GM21825 (cell line): ENCODE measurements around the gene MARCHF4.

Experiments
- ATAC-seq: cut with Tn5 transposase; IDR thresholded peaks from one replicate; pipeline ENCODE4 v1.9.1; 2021; ENCODE audit warnings: mild to moderate bottlenecking, moderate library complexity; ENCODE audit not compliant: unreplicated experiment

MARCHF4 gene

DNA sequence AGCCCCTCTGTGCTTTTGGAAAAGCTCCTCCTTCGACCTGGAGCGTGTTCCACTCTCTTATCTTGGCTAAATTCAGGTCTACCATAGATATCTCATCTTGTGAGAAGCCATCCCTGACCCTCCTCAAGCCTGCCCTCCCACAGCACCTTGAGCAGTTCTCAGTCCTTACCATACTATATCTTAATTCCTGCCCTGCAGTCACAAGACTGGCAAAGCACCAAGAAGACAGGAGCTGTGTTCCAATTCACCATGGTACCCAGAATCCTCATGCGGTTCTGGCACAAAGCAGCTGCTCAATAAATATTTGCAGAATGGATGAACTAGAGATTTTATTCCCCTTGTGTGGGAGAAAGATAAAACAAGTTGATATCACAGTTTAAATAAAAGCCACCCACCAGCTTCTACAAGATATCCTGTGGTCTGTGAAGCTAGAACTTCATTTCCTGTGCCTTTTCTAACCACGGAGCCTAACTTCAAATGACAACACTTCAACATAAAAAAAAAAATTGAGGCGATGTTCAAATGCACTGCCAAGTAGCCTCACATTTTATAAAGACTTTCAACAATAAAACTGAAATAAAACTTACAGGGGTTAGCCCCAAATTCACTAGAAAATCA, 19.5 kb downstream of the MARCHF4 start:
- no peak for ATAC-seq

DNA sequence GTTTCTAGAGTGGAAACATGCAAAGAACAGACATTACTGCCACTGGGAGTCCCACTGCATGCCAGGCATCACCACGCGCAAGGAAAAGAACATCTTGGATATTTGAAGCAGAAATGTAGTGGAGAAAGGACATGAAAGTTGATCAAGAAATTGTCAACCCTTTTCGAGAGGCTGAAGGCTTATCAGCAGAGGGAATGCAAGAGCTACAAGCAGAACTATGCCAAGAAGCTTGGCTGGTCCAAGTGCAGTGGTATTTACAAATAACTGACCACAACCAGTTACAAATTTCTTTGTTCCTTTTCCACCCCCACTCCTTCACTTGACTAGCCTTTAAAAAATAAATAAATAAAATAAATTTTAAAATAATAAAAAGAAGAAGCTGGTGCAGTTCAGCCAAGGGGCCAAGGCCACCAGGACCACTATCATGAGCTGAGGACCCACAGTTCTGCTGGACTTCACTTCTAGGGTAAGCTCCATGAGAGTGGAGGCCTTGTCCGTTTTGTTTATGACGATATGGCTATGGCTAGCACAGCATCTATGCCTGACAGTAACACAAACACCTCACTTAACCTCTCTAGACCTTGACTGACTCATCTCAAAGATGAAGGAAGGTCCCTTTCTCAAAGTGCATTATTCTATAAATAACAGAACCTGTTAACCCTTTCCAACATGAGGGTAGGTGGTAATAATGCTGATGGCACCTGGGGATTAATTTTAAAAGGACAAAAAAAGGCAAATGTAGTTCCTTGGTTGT, 20.9 kb downstream of the MARCHF4 start:
- ATAC-seq: no peak

DNA sequence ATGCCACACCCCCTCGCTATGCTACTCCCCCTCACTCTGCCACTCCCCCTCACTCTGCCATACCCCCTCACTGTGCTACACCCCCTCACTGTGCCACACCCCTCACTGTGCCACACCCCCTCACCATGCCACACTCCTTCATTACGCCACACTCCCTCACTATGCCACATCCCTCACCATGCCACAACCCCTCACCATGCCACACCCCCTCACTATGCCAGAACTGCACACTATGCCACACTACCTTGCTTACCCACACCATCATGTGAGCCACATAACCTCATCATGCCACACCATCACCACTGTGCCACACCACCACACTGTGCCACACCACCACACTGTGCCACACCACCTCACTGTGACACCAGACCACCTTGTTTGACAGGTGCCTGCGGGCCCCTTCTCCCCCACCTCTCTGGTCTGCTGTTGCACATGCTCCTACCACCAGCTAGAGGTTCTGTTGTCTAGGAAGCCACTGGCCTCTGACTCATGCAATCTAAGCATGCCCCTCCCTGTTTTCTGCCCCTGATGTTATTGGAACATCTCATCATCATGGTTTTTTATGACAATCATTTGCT, 22.0 kb downstream of the MARCHF4 start:
- no peak for ATAC-seq

DNA sequence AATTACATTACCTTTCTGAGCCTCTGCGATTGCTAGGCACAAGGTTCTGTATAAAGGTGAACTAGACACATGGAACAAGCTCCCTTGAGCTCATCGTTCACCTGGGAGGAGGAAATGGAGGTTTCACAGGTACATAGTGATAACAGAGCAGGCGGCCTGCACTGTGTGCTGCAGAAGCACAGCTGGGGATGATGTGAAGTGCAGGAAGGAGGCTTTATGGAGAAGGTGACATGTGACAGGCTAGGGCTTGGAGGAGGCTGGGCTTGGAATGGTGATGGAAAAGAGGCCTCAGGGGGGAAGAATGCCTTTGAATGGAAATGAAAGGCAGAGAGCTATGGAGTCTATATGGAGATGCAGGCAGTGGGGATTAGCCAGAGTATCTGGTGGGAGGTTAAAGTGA, 22.9 kb downstream of the MARCHF4 start:
- ATAC-seq: no peak

DNA sequence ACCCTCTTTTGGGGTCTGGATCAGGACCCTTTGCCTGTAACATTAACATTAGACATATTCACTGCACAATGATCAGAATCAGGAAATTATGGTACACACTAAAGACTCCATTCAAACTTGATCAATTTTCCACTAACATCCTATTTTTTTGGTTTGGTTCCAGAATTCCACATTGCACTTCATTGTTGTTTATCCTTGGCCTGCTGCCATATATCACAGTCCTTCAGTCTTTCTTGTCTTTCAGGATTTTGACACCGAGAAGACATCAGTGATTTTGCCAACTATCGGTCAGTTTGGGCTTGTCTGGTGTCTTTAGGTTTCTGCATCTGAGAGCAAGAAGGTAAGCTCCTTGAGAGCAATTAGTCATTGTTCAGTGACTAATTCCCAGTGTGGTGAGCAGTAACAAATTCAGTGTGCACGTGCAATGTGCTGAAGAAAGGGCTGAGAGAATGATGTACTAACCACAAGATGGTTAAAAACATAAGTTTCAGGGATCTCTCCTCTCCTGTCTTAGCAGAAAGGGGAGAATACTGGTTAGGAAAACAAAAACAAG, 23.5 kb downstream of the MARCHF4 start:
- no peak for ATAC-seq

DNA sequence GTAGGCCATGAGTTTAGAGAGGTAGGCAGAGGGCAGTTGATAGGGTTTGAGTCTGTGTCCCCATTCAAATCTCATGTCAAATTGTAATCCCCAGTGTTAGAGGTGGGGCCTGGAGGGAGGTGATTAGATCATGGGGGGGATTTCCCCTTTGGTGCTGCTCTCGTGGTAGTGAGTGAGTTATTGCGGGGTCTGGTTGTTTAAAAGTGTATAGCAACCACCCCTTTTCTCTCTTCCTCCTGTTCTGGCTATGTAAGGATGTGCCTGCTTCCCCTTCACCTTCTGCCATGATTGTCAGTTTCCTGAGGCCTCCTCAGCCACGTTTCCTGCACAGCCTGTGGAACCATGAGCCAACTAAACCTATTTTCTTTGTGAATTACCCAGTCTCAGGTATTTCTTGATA, 25.5 kb downstream of the MARCHF4 start:
- no peak for ATAC-seq

DNA sequence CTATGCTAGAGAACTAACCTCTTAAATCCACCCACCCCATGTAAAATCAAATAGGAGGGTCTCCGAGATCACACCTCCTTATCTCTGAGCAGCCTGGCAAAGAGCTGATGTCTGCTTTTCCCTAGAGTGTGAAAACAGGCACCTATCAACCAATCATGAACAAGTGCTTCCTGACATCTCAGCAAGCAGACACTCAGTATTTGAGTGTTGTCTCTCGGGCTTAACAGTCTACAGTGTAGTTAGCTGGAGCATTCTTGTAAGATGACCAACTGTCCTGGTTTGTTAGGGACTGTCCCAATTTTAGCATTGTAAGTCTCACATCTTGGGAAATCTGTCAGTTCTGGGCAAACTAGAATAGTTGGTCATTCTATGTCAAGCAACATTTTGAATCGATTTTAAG, 26.4 kb downstream of the MARCHF4 start:
- ATAC-seq: no peak

DNA sequence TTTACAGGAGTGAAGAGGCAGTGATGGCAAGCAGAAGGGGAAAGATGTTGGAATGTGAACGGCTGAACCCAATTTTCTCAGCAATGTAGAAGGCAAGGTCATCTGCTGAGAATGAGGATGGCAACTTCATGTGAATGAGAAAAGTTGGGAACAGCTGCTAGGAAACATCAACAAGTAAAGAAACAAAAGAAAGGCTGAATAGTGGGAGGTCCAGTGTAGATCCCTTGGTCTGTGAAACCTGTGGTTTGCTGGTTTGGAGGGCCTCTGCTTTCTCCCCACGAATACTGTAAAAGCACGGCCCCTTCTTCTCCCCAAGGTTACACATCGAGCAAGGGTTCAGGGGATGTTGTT, 27.4 kb downstream of the MARCHF4 start:
- no peak for ATAC-seq

DNA sequence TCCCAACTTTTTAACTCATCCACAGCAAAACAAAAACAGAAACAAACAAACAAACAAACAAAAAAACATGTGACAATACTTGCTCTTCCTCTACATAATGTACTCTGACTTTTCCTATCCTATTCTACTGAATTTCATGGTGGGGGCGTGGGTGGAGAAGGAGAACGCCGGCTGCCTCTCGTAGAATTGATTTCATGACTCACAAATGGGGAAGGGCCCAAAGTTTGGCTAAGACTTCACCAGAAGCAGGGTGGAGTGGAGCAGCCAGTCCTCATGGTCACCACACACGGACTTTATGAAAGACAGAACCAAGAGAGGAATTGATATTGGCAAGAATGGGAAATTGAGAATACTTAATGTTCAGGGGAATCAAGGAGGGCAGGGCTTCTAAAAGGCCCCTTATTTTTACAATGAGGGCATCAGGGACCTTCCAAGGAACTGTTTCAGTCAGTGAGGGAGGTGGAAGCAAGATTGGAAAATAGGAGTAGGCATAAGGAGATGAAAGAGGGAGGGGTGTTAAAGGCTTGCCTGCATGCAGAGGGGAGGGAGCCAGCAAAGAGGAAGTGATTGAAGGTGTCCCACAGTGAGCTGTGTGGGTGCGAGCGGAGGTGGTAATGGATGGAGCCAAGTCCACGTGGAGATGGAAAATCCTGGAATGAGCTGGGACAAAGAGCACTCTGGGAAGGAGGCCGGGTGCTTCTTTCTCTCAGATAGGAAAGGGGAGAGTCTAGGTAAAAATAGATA, 27.9 kb downstream of the MARCHF4 start:
- ATAC-seq: no peak

DNA sequence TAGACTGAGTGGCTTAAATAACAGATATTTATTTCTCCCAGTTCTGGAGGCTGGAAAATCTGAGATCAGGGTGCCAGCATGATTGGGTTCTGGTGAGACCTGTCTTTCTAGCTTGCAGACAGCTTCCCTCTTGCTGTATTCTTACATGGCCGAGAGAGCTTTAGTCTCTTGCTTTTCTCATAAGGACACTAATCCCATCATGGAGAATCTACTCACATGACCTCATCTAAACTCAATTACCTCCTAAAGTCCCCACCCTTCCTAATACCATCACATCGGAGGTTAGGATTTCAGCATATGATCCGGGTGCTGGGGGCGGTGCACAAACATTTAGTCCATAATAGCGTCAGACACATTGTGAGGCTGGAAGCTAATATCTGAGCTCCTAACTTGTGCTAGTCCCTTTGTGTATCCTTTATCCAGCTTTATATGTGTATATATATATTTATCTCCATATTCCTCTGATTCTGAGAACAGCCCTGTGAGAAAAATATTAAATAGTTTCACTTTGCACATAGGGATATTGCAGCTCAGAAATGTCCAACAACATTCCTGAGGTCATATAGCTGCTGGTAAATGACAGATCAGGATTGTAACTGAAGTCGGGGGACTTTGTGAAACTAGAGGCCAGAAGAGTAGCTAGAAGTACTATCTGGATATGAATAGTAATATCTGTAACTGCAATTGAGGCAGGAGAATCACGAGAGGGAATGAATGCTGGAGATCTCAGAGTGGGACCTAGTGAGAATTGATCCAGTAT, 28.9 kb downstream of the MARCHF4 start:
- no peak for ATAC-seq

DNA sequence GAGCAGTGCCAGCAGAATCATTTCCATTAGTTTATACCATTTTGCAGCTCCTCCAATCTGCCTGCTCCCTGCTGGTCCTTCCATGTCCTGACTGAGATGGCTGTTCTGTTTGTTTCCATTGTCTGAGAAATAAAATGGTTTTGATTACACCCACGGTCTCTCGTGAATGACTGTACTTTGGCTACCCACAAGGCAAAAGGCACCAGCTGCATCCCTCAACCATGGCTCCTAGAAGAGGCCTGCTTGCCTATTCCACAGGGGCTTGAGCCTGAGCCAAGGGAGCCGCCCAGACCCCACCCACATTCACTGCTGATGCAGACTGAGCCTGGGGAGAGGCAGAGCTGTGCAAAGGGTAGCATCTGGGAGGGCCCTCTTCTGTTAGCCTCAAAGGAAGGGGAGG, 31.2 kb downstream of the MARCHF4 start:
- ATAC-seq: no peak

DNA sequence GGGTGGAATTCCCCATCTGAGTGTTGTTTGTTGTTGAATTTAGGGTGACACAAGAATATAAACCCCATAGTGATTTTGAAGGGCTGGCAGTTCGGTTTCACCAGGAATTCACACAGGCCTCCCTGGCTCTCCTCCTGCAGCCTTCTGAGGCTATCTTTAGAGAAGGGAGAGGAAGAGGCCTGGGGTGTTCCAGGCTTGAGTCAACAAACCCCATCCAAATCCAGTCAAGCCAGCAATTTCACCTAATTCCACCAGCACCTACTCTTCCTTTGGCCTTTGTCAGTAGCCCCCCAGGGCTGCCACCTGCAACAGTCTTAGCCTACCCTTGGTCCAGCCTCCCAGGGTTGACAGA, 32.0 kb downstream of the MARCHF4 start:
- ATAC-seq: no peak

DNA sequence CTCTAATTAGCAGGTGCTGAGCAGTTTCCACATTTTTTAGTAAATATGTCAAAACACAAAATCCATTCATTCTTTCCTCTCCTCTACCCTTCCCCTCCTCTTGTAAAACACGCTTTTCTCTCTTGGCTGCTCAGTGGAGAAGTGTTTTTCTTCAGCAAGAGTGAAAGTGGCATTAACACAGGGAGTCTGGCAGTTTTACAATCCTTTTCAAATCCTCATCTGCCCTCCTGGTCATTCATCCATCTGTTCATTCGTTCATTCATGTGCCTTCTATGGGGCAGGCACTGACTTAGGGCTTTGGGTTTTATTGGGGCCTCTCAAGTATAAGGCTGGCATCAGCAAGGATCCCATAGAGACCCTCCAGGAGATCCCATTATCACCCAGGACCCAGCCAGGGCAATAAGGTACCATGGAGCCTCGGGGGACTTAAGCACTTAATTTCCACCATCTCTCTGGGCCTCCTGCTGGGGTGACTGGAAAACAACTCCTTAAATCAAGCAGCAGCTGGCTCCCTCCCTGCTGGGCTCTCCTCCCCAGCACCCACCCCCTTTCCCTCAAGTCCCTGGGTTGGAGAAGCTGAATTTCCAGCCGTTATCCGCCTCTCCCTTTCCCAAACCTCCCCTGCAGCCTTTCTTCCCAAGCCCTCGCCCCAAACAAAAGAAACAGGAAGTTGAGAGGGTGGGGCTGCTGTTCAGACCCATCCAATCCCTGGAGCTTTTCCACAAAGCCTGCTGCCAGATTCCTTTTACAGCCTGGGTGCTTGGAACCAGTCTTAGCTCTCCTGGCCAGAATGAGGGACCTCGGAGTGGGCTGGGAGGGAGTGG, 32.6 kb downstream of the MARCHF4 start:
- ATAC-seq: no peak

DNA sequence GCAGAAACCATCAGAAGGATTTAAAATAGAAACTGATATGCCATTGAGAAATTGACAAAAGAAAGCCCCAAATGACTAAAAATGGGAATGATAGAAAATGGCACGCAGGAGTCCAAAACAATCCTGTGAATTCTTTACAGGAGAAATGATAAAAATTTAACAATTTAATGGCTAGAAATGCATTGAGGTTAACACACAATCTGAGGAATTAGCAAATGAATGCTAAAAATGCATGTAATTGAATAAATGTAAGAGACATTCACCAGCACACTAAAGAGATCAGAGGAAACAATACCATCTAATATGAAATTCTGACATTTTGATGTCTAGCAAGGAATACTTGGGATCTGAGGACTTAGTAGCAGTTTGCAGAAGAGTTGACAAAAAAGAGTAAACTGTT, 37.0 kb downstream of the MARCHF4 start:
- no peak for ATAC-seq

DNA sequence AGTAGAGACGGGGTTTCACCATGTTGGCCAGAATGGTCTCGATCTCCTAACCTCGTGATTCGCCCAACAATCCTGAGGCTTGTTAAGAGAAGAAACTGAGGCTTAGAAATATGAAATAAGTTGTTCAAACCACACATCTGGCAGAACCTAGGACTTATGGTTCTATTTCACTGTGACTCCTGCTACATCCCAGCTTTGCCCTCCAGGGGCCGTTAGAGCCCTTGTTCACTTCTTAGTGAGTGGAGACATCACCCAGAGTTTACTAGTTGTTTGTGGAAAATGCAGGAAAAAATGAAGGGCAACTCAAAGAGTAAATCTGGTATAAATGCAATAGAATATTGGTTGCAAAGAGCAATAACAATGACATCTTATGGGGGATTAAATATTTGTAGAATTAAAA, 43.9 kb downstream of the MARCHF4 start:
- no peak for ATAC-seq

DNA sequence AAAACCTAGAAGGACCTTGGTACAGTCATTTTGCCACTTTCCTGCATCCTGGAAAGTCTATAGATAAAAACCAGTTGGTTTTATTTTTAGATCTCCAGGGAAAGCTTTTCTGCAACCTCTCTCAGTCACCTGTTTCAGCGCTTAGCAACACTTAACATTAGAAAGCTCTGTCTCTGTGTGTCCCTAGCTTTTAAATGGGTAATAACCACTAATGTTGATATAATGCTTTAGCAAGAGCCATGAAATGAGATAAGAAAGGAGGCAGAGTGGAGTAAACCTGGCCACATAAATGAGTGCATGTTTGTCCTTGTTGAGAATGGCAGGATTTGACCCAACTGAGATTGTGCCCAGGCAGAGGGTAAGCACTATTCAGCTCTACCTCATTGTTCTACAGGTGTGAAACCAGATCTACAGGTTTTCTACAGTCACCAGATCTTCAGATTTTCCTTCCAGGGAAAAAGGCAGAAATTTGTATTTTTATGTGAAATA, 44.8 kb downstream of the MARCHF4 start:
- no peak for ATAC-seq
